ENCODE results near the gene AGPS.

AGPS gene

GRCh38 chr2:177572236-177572671 is 179.7 kb downstream of the AGPS start:
- no peak for TF ChIP-seq CTCF (IDR thresholded peaks at IDR 0.05; ENCODE audit: low read depth, low read length)
- Histone ChIP-seq H3K27me3 (no peaks in the 10 kb centered on the region), H3K4me3 (ENCODE audit: low read depth, low read length) (no peak overlapping the region), H3K9me3 (no peaks in the 10 kb centered on the region), H3K36me3 (no peaks in the 10 kb centered on the region), H3K4me1 (no peaks in the 10 kb centered on the region; the same call in 1 of the 2 replicates)
- DNase-seq: no peak

- Histone ChIP-seq H3K9me3 (no peaks in the 10 kb centered on the region), H3K36me3 (no peaks in the 10 kb centered on the region), H3K4me1 (no peaks in the 10 kb centered on the region; the same call in 1 of the 2 replicates), H3K4me3 (ENCODE audit: low read depth, low read length) (no peak overlapping the region), H3K27me3 (no peaks in the 10 kb centered on the region)
- no peak for TF ChIP-seq CTCF (IDR thresholded peaks at IDR 0.05; ENCODE audit: low read depth, low read length)
- DNase-seq: no peak
Observed at GRCh38 chr2:177573120-177573519, 180.5 kb downstream of the AGPS start.

- no peak for TF ChIP-seq CTCF (IDR thresholded peaks at IDR 0.05; ENCODE audit: low read depth, low read length)
- Histone ChIP-seq H3K36me3 (no peaks in the 10 kb centered on the region), H3K4me1 (no peaks in the 10 kb centered on the region; the same call in 1 of the 2 replicates), H3K9me3 (no peaks in the 10 kb centered on the region), H3K4me3 (ENCODE audit: low read depth, low read length) (no peak overlapping the region), H3K27me3 (no peaks in the 10 kb centered on the region)
- DNase-seq: no peak
Observed at GRCh38 chr2:177574356-177574755, 181.8 kb downstream of the AGPS start.

GRCh38 chr2:177575358-177575757 is 182.8 kb downstream of the AGPS start:
- no peaks in the 10 kb centered on the region for H3K9me3 ChIP-seq
- no peak overlapping the region for H3K4me3 ChIP-seq (ENCODE audit: low read depth, low read length)
- no peaks in the 10 kb centered on the region for H3K27me3 ChIP-seq
- no peak for DNase-seq
- H3K36me3 ChIP-seq: no peaks in the 10 kb centered on the region
- H3K4me1 ChIP-seq: no peaks in the 10 kb centered on the region; the same call in 1 of the 2 replicates
- TF ChIP-seq CTCF (IDR thresholded peaks at IDR 0.05; ENCODE audit: low read depth, low read length): no peak

GRCh38 chr2:177577075-177577474 is 184.5 kb downstream of the AGPS start:
- TF ChIP-seq CTCF (IDR thresholded peaks at IDR 0.05; ENCODE audit: low read depth, low read length): no peak
- DNase-seq: no peak
- no peaks in the 10 kb centered on the region for H3K27me3 ChIP-seq
- H3K4me1 ChIP-seq: no peaks in the 10 kb centered on the region; the same call in 1 of the 2 replicates
- no peaks in the 10 kb centered on the region for H3K9me3 ChIP-seq
- H3K4me3 ChIP-seq (ENCODE audit: low read depth, low read length): no peak overlapping the region
- H3K36me3 ChIP-seq: no peaks in the 10 kb centered on the region

- Histone ChIP-seq H3K36me3 (no peaks in the 10 kb centered on the region), H3K9me3 (no peaks in the 10 kb centered on the region), H3K4me3 (ENCODE audit: low read depth, low read length) (no peak overlapping the region), H3K27me3 (no peaks in the 10 kb centered on the region), H3K4me1 (no peaks in the 10 kb centered on the region)
- TF ChIP-seq CTCF (IDR thresholded peaks at IDR 0.05; ENCODE audit: low read depth, low read length): no peak
- no peak for DNase-seq
Observed at GRCh38 chr2:177578454-177578853, 185.9 kb downstream of the AGPS start.

Measured in BE2C (cell line).